Activated CD4-positive, alpha-beta T cell treated with anti-CD3 and anti-CD28 coated beads for 24 hours (primary cell): ENCODE results near the gene RNU6-1.

Experiments used
- DNase-seq, 2 donors: peaks; one replicate each; pipeline ENCODE4 v3.0.0-alpha.2; 2020; ENCODE audit warnings: low read depth in 2 of 2

Gene RNU6-1

DNA sequence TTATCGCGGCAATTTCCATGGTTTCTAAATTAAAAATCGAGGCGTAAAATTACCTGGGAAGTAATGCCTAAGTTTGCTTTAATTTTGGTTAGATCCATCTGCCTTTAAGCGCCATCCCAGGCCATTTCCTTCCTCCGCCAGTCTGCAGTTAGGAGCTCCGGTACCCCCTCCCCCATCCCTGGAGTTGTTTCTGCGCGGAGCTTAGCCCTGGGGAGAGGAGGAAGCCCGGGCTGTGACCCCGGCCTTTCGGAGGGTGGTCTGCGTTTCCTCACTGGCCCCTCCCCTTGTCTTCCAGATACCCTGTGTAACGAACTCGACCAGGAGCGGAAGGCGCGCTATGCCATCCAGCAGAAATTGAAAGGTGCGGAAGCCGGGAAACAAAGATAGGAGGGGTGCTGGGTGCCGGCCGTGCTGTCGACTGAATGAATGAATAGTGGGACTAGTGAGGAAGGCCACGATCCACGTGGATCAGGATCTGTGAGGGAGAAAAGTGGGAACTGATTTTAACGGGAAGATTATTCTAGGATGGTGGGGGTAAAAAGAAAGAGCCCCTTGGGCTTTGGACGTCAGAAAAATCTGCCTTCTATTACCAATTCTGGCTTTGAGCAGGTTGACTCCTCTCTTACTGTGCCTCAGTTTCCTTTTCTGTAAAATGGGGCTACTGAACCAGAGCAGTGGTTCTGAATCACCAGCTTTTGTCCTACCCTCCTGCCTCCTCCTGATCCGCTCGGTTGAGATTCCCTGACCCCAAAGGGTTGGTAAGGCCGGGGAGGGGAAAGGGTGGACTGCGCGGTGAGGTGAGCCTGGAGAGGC, 6.7 kb downstream of the RNU6-1 start:
- no peak for DNase-seq

DNA sequence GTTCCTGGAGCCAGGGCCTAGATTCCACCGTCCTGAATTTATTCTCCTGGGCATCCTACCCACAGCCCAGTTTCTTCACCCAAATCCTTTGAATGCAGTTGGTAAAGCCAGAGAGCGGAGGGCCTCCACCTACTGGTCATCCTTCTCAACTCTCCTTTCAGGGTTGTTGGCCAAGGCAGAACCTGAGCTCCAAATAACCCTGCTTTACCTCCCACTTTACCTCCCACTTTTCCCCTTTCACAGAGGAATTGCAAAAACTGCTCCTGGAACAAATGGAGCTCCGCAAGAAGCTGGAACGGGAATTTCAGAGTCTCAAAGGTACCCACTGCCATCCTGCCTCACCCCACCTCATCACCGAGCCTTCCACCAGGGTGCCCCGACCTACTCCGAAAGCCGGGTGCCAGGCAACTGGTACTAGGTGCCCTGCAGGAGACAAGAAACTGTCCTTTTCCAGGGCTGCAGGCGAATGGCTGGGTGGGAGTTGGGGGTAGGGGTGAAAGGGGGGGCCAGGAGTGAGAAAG, 7.8 kb downstream of the RNU6-1 start:
- DNase-seq = no peak

DNA sequence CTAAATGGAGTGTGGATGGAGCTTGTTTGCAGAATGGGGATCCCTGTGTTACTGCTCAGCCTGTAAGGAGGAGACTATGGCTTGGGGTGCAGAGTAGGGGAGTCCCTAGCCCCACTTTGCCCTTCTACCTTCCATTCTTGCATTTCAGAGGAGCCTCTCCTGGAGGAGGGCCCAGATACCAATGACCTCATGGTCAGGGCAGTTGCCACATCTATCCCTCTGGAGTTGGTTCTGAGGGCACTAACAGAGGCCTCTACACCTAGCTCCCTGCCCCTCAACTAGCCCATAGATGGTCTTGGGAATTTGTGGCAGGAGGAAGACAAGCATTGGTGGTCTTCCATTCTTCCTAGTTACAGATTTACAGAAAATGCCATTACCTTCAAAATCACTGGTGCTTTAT, 8.5 kb downstream of the RNU6-1 start:
- DNase-seq = no peak

DNA sequence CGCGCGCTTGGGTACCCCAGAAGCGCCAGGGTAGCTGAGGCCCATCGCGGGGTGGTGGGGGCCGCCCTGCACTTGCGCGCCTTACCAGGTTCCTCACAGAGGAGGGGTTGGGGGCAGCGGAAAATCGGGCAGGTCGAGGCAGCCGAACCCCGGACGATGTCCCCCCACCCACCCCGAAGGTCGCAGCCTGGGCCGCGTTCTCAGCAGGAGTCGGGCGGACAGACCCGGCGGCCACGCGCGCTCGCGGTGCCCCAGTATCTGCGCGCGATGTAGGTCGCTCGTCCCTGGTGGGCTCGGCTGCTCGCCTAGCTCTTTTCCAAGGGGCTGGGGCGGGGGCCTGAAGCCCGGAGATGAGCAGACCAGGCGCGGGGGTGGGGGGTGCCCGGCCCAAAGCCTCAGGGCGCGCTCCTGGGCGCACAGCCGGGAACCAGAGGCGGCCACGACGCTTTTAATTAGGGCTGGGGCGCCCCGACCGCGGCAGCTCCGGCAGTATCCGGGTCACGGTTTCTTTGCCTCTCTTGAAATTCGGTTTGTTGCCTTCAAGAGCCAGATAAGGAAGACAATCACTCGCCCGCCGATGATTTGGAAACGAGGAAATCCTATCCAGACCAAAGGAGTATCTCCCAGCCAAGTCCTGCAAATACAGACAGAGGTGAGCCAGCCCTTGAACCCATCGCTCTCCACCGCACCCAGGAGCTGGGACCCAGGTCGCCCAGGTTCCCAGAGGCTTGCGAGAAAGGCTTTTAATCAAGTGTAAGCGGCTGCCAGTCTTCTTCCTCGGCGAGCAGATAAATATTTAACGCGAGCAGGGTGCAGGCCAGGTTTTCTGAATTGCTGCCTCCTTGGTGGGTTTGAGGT, 10.0 kb downstream of the RNU6-1 start:
- DNase-seq = no peak

DNA sequence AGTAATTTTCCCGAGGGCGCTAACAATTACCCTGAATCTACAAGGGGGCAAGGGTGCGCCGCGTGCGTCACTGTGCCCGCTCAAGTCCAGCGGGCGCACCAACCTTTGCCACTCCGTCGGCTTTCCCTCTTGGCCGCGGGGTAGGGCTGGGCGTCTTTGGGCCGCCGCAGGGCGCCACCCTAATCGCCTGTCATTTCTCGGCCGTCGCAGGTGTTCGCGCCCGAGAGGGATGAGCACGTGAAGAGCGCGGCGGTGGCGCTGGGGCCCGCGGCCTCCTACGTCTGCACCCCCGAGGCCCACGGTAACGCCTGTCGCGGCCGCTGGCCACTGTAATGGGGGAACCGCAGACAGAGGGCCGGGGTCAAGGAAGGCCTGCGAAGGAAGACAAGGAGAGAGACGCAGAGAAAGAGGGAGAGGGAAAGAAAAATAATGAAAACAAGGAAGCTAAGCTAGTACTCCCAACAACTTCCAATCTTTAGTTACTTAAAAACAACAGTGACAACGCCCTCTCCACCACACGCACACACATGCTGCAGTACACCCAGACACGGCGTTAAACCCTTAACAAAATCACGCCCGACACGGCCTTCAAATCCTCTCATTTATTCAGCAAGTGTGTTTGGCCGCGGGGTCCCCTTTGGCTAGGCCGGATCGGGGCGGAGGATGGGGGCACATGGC, 10.7 kb downstream of the RNU6-1 start:
- DNase-seq = no peak

DNA sequence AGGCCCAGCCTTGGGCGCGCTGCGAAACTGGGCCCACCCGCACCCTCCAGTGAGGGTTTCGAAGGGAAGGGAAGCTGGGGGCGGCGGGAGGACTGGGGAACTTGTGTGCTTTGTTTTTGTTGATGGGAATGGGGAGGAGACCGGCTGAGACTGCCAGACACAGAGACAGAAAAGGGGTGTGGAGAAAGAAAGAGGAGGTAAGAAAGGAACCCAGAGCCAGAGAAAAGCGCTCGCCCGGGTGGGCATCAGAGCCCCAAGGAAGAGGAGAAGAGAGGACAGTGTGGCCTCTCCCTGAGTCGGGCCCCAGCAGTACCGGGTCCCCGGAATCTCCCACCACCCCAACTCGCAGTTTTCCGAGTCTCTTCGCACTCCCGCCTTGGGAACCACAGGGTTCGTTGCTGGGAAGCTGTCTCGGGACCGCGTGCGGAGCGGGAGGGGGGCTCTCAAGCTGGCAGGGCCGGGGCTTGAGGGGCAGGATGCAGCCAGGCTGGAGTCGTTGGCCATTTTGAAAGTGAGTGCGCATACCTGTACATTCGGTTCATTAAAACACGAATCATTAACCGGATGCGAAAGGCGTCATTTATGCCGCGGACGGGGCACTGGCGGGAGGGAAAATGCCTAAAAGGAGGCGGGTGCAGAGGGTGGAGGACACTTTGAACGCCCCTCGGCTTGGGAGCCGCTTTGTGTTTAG, 11.4 kb downstream of the RNU6-1 start:
- no peak for DNase-seq

DNA sequence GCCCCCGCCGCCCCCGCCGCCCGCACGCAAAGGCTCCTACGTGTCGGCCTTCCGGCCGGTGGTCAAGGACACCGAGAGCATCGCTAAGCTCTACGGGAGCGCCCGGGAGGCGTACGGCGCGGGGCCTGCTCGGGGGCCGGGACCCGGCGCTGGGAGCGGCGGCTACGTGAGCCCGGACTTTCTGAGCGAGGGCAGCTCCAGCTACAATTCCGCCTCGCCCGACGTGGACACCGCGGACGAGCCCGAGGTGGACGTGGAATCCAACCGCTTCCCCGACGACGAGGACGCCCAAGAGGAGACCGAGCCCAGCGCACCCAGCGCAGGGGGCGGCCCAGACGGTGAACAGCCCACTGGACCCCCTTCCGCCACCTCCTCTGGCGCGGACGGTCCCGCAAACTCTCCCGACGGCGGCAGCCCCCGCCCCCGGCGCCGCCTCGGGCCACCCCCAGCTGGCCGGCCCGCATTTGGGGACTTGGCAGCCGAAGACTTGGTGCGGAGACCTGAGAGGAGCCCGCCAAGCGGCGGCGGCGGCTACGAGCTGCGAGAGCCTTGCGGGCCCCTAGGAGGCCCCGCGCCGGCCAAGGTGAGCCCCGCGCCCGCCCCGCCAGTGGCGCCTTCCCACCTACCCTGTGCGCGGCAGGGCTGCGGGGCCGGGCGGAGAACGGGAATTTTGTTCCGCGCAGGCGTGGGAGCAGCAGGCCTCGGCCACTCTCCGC, 12.1 kb downstream of the RNU6-1 start:
- no peak for DNase-seq

DNA sequence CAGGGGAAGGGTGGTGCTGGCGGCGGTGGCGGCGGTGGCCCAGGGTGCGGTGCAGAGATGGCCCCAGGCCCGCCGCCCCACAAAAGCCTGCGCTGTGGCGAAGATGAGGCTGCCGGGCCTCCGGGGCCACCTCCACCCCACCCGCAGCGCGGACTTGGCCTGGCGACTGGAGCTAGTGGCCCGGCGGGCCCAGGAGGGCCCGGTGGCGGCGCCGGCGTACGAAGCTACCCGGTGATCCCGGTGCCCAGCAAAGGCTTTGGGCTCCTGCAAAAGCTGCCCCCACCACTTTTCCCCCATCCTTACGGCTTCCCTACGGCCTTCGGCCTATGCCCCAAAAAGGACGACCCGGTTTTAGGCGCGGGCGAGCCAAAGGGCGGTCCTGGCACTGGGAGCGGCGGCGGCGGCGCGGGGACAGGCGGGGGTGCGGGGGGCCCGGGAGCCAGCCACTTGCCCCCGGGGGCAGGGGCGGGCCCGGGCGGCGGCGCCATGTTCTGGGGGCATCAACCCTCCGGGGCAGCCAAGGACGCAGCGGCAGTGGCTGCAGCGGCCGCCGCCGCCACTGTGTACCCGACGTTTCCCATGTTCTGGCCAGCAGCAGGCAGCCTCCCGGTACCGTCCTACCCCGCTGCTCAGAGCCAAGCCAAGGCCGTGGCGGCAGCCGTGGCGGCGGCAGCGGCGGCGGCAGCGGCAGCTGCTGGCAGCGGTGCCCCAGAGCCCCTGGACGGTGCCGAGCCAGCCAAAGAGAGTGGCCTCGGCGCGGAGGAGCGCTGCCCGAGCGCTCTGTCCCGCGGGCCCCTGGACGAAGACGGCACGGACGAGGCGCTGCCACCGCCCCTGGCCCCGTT, 12.9 kb downstream of the RNU6-1 start:
- DNase-seq = no peak

DNA sequence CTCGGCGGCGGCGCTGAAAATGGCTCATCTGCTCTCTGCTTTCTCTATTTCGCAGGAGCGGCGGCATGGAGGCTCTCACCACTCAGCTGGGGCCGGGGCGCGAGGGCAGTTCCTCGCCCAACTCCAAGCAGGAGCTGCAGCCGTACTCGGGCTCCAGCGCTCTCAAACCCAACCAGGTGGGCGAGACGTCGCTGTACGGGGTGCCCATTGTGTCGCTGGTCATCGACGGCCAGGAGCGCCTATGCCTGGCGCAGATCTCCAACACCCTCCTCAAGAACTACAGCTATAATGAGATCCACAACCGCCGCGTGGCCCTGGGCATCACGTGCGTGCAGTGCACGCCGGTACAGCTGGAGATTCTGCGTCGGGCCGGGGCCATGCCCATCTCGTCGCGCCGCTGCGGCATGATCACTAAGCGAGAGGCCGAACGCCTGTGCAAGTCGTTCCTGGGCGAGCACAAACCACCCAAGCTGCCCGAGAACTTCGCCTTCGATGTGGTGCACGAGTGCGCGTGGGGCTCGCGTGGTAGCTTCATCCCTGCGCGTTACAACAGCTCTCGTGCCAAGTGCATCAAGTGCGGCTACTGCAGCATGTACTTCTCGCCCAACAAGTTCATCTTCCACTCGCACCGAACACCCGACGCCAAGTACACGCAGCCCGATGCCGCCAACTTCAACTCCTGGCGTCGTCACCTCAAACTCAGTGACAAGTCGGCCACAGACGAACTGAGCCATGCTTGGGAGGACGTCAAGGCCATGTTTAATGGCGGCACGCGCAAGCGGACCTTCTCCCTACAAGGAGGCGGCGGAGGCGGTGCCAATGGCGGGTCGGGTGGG, 13.7 kb downstream of the RNU6-1 start:
- no peak for DNase-seq

DNA sequence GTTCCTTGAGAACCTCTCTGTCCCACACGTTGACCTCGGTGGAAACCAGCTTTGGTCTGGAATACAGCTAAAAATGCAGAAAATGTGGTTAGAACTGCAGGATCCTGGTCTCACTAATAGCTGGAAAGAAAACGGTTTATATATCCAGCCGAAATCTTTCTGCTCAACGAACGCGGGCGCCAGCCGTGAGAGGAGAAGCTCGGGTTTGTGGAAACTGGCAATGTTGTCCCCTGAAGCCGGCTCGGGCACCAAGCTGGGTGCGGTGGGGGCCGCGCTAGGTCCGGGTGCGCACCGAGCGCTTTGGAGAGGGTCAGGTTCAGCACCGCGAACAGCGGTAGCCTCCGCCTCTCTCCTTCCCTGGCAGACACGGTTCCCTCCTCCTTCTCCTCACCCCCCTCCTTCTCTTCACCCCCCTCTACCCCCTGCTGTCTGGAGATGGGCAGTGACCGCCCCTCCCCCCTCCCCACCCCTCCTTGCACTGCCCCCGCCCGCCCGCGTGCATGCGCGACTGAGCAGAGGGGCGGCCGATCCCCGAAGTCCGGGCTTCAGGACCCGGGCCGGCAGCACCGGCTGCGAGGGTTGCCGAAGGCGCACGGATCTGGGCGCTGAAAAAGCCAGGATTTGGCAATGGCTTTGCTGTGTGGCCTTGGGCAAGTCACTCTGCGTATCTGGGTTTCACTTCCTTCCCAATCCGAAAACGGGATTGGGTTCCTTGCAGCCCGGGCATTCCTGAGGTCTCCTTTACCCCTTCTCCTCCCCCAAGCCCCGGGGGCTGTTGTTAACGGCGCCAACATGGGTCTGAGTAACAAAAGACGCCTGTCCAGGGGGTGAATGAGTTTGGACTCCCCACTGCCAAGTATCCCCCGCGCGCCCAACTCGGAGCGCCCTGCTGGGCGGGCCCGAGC, 14.6 kb downstream of the RNU6-1 start, which contains the start of gene SKOR1:
TSS of gene SKOR1 (plus strand) at position 534 of the 905 bp plus-strand sequence. CDS start at position 628, 94 bp downstream.
- no peak for DNase-seq

DNA sequence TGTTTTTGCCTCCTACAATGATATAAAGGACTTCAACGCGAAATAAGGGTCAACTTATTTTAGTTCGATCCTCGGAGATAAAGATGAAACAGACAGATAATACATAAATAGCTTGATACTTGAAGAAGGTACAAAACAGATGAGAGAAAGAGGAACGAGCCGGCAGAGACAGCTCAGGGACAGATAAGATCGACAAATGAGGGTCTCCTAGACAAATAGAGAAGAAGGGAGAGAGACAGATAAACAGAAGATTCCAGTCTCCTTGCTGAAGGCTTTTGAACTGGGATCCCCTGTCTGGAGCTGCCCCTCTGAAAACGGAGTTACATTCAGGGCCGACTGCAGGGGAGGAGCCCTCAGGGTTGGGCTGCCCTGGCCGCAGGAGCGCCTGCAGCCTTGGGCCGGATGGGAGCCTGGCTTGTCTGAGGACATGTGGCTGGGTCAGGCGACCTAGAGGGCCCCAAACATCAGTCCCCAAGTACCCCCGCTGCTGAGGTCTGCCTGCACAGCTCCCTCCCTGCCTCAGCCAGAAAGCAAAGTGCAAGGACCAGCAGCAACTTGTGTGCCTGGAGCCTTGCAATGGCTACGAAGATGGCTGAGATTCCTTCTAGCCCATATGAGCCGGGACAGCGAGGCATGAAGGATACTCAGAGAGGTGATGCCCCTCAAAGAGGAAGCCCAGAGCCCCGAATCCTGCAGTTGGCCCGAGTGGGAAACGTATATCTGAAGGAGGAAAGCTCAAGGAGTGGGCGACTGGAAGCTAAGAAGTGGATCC, 15.5 kb downstream of the RNU6-1 start:
- DNase-seq = no peak

DNA sequence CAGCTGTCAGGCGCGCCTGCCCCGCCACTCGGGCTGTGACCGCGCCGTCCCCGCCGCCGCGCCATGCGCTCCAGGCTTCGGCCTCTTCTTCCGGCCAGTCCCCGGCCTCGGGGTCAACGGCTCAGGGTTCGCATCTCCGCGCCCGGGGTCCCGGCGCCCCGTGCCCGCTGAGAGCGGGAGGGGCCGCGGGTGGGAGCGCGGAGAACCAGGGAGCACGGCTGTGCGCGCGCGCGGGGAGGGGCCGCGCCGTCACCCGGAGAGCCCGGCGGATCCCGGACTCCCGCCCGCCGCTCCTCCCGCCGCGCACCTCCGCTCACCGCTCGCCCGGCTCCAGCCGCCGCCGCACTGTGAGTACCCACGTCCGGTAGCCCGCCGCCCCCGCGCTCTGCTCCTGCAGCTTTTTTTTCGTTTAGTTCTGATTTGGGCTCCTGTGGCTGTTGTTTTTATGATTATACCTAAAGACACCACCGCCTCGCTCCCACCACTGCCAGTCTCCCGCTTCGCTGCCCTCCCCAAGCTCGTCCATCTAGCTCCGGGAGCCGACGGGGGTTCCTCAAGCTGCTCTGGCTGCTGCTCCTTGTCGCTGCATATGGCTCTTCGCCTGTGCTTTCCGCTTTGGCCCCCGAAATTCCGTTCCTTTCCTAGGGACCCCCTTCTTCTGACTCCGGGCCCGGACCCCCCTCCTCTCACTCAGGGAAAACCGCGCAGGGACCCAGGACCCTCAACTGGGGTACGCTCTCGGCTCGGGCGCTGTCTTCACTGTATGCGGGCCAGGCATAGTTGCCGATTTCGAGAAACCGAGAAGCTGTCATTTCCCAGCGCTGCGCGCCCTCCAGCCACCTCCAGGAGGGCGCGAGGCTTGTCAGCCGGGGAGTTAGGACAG, 16.3 kb downstream of the RNU6-1 start:
- DNase-seq = no peak

DNA sequence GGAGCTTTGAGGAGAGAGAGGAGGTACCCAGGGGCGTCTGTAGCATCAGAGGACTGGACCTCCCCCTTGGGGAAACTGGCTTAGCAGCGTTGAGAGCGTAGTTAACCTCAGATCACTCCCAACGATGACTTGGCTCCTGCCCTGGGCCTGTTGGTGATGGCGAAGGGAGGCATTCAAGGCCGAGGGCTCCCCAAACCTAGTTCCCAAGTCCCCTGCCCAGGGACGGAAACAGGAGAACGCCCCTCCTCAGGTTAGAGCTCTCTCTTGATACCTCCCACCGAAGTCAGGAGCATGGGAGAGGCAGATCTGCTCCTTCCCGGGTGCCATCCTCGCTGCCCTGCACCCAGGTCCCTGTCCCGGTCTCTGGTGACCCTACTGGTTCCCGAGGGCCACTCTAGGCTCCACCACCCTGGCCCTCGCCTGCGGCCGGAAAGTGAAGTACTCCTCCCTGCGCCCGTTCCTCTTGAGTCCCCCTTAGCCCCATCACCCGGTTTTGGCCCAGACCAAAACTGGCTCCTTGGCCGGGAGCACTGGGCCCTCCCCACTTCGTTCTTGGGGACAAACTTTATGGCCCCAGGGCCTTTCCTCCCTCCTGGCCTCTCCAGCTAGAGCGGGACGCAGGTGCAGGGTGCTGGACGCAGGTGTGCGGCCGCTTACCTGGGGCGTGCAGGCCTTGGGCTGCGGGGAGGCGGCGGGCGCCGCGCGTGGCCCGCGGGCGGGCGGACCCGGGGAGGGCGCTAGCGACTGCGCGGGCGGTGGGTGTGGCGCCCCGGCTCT, 17.1 kb downstream of the RNU6-1 start:
- no peak for DNase-seq

DNA sequence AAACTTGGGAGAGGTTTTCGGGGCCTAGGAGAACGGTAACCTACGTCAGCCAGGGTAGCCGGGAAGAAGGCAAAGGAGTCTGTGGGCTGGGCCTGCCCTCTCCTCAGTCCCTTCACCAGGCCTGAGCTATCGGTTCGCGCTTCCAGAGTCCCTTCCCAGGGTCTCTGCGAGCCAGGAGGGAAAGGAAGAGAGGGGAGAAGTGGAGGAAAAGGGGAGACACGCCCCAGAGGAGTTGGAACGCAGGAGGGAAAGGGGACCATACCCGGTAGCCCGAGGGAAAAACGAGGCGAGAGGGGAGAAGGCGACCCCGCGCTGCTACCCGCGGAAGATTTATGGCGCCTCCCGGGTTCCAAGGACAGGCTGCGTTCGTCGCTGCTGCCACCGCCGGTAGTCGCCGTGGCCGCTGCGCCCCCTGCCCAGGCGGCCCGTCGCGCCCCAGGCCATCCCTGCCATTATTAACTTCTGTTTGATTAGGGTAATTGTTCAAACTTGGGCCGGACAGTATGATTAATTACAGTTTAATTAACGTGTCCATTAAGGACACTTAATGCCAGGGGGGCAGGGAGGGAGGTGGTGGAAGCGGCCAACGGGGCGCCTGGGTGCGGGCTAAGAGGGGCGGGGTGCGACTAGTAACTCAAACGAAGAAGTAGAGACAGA, 17.9 kb downstream of the RNU6-1 start:
- DNase-seq = no peak
